ENCODE measurements around the gene UBE2C. TPM values are rescaled to one million over a fixed set of nuclear protein-coding genes. Genes with fewer than 3 reads are reported as not detected.
A peak's percentile ranks its signal among the peaks of the same experiment; 100 is the strongest.

Gene UBE2C
- total RNA-seq, 2 experiments from 2014 or later = 192 to 196 TPM

- Mint-ChIP-seq H3K9me3 (no peaks in the 10 kb centered on the region), H3K27me3 (no peaks in the 10 kb centered on the region), H3K27ac (peak overlapping the region; percentile 68), H3K4me1 (ENCODE audit: low read depth) (peaks cover 9% of the 10 kb centered on the region), H3K4me3 (no peak overlapping the region), H3K36me3 (peaks cover 31% of the 10 kb centered on the region)
- intact Hi-C loops (cut with micrococcal nuclease) = loop anchor here (5.0 to 10.0 kb wide), 2 partner anchors 162 to 554 kb away; partner anchors contain the start of gene ZNF335
- POLR2A ChIA-PET = no interaction called here
- CTCF ChIA-PET = interaction anchor here (1.4 to 2.0 kb wide), 2 partner anchors 11 to 40 kb away, joined by 6 to 15 read pairs; no protein-coding TSS in a partner anchor
- no peak for DNase-seq
Observed at GRCh38 chr20:45810191-45810970, 2.1 kb upstream of the UBE2C start.

DNA sequence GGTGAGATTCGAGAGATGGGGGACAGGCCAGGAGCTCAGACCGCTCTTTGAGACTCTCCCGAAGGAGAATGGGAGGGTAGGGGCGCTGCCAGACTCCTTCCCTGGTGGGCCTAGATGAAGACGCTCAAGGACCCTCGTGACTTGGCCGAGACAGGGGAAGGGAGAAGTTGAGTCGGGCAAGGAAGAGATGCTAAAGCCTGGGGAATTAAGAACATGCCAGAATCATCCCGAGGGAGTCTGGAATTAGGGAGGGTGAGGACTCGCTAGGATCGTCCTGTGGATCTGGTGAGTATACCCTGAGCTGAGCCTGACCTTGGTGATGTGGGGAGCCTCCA, 529 bp downstream of the UBE2C start:
- Mint-ChIP-seq H3K9me3 (no peaks in the 10 kb centered on the region), H3K27me3 (no peaks in the 10 kb centered on the region), H3K36me3 (peaks cover 41% of the 10 kb centered on the region), H3K4me3 (peak overlapping the region; percentile 91), H3K27ac (peak overlapping the region; percentile 68), H3K4me1 (ENCODE audit: low read depth) (peaks cover 13% of the 10 kb centered on the region)
- intact Hi-C loops (cut with micrococcal nuclease) = loop anchor here (2.0 to 10.0 kb wide), 3 partner anchors 20 to 552 kb away; partner anchors contain the start of gene ZNF335
- no peak for DNase-seq
- POLR2A ChIA-PET = interaction anchor here (0.8 to 2.0 kb wide), 8 partner anchors 11 to 158 kb away, joined by 3 to 12 read pairs (median 4); partner anchors contain the start of genes DNTTIP1, PCIF1 and WFDC3
- CTCF ChIA-PET = interaction anchor here (0.8 to 1.6 kb wide), 7 partner anchors 9 to 174 kb away, joined by 3 to 6 read pairs (median 3); partner anchors contain the start of gene PCIF1

GRCh38 chr20:45813489-45813888, 1.0 kb downstream of the UBE2C start:
- ChIA-PET POLR2A (interaction anchor here (0.8 to 2.0 kb wide), 5 partner anchors 10 to 157 kb away, joined by 4 to 12 read pairs (median 6); partner anchors contain the start of gene PCIF1), CTCF (interaction anchor here (1.0 to 1.6 kb wide), 6 partner anchors 8 to 174 kb away, joined by 3 to 6 read pairs (median 3); partner anchors contain the start of gene PCIF1)
- no peaks in the 10 kb centered on the region for H3K27me3 Mint-ChIP-seq
- H3K9me3 Mint-ChIP-seq = no peaks in the 10 kb centered on the region
- peaks cover 41% of the 10 kb centered on the region for H3K36me3 Mint-ChIP-seq
- peaks cover 13% of the 10 kb centered on the region for H3K4me1 Mint-ChIP-seq (ENCODE audit: low read depth)
- H3K27ac Mint-ChIP-seq = peak overlapping the region; percentile 68
- intact Hi-C loops (cut with micrococcal nuclease) = loop anchor here (2.0 to 10.0 kb wide), 3 partner anchors 21 to 551 kb away; partner anchors contain the start of gene ZNF335
- peak overlapping the region; percentile 91 for H3K4me3 Mint-ChIP-seq
- DNase-seq = no peak

DNA sequence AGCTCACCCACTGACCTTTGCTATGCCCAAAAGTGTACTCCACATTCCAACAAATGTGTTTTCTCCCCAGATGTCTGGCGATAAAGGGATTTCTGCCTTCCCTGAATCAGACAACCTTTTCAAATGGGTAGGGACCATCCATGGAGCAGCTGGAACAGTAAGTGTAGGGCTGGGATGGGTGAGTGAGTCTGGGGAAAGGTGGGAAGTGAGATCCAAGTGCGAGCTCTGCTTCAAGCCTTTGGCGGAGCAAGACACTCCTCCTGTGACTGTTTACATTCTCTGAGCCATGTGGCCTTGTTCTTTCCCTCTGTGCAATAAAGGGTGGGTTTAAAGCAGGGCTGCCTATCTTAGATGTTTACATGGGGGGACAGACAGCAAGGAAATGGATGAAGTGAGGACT, 1.9 kb downstream of the UBE2C start:
- no peaks in the 10 kb centered on the region for H3K27me3 Mint-ChIP-seq
- intact Hi-C loops (cut with micrococcal nuclease) = loop anchor here (5.0 to 10.0 kb wide), 2 partner anchors 158 to 550 kb away; partner anchors contain the start of gene ZNF335
- ChIA-PET POLR2A (interaction anchor here (0.6 to 2.0 kb wide), 4 partner anchors 10 to 156 kb away, joined by 3 to 12 read pairs (median 5); partner anchors contain the start of gene PCIF1), CTCF (interaction anchor here (1.6 kb wide), 1 partner anchor 120 kb away, joined by 3 read pairs; the partner anchor contains the start of gene PCIF1)
- no peaks in the 10 kb centered on the region for H3K9me3 Mint-ChIP-seq
- H3K4me1 Mint-ChIP-seq (ENCODE audit: low read depth) = peaks cover 13% of the 10 kb centered on the region
- no peak for DNase-seq
- no peak overlapping the region for H3K27ac Mint-ChIP-seq
- H3K36me3 Mint-ChIP-seq = peaks cover 39% of the 10 kb centered on the region
- no peak overlapping the region for H3K4me3 Mint-ChIP-seq

DNA sequence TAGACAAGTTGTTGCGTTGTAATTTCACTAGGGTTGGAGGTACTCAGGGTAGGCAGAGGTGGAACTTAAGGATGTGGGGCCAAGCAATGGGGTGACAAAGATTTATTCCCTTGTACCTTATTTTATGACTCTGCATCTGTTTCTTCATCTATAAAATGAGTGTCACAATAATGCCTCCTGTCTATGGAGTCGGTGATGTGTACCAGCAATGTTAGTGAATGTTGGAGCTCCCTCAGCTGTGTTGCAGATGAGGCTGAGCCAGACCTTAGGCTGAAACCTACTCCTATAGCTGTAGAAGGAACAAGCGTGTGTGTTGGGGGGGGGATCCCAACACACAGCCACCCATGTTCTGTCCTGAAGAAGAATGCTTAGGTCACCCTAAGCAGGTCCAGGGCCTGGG, 4.5 kb downstream of the UBE2C start:
- DNase-seq = no peak
- POLR2A ChIA-PET = interaction anchor here (0.6 to 1.5 kb wide), 5 partner anchors 8 to 151 kb away, joined by 3 read pairs; no protein-coding TSS in a partner anchor
- Mint-ChIP-seq H3K36me3 (peaks cover 33% of the 10 kb centered on the region), H3K9me3 (no peaks in the 10 kb centered on the region), H3K4me3 (no peak overlapping the region), H3K27me3 (peaks cover 1% of the 10 kb centered on the region), H3K27ac (no peak overlapping the region), H3K4me1 (ENCODE audit: low read depth) (peaks cover 9% of the 10 kb centered on the region)
- CTCF ChIA-PET = no interaction called here
- intact Hi-C loops (cut with micrococcal nuclease) = loop anchor here (10.0 kb wide), 1 partner anchor 548 kb away; no protein-coding TSS in a partner anchor

- POLR2A ChIA-PET = interaction anchor here (0.6 to 1.5 kb wide), 4 partner anchors 9 to 141 kb away, joined by 3 read pairs; no protein-coding TSS in a partner anchor
Observed at GRCh38 chr20:45817376-45818194, 5.1 kb downstream of the UBE2C start.

DNA sequence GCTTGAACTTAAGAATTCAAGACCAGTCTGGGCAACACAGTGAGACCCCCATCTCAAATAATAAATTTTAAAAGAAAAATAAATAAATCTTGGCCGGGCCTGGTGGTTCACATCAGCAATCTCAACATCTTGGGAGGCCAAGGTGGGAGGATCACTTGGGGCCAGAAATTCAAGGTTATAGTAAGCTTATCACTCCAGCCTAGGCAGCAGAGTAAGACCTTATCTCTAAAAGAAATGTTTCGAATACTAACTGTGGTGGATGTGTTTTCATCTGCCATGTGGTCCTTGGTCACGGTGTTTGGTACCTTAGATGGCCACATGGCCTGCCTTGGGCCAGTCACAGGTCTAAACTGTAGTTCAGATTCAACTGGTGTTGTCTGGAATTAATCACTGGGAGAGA, 5.8 kb downstream of the UBE2C start:
- H3K36me3 Mint-ChIP-seq = peaks cover 25% of the 10 kb centered on the region
- intact Hi-C loops (cut with micrococcal nuclease) = loop anchor here (10.0 kb wide), 1 partner anchor 547 kb away; no protein-coding TSS in a partner anchor
- CTCF ChIA-PET = no interaction called here
- DNase-seq = no peak
- no peaks in the 10 kb centered on the region for H3K9me3 Mint-ChIP-seq
- H3K4me1 Mint-ChIP-seq (ENCODE audit: low read depth) = peaks cover 10% of the 10 kb centered on the region
- no peak overlapping the region for H3K27ac Mint-ChIP-seq
- POLR2A ChIA-PET = no interaction called here
- no peak overlapping the region for H3K4me3 Mint-ChIP-seq
- peaks cover 12% of the 10 kb centered on the region for H3K27me3 Mint-ChIP-seq

More at GRCh38 chr20:45817376-45818194, 5.1 kb downstream of the UBE2C start:
- intact Hi-C loops (cut with micrococcal nuclease) = loop anchor here (10.0 kb wide), 1 partner anchor 547 kb away; no protein-coding TSS in a partner anchor
- H3K9me3 Mint-ChIP-seq = no peaks in the 10 kb centered on the region
- H3K4me3 Mint-ChIP-seq = no peak overlapping the region
- DNase-seq = no peak
- CTCF ChIA-PET = no interaction called here
- peaks cover 8% of the 10 kb centered on the region for H3K27me3 Mint-ChIP-seq
- H3K4me1 Mint-ChIP-seq (ENCODE audit: low read depth) = peaks cover 7% of the 10 kb centered on the region
- no peak overlapping the region for H3K27ac Mint-ChIP-seq
- H3K36me3 Mint-ChIP-seq = peaks cover 31% of the 10 kb centered on the region

DNA sequence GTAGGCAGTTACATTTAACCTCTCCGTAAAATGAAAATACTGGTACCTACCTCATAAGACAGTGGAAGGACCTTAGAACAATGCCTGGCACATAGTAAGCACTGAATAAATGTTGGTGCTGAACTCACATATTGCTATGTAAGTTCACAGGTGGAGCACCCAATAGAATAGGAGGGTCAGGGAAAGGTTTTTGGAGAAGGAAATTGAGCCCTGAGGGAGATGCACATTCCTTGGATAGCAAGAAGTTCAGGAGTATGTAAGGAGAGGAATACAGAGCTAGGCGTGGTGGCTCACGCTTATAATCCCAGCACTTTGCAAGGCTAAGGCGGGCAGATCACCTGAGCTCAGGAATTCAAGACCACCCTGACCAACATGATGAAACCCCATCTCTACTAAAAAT, 7.0 kb downstream of the UBE2C start:
- Mint-ChIP-seq H3K27ac (no peak overlapping the region), H3K9me3 (no peaks in the 10 kb centered on the region), H3K36me3 (peaks cover 17% of the 10 kb centered on the region), H3K27me3 (peaks cover 23% of the 10 kb centered on the region), H3K4me3 (no peak overlapping the region), H3K4me1 (ENCODE audit: low read depth) (peaks cover 16% of the 10 kb centered on the region)
- no peak for DNase-seq
- ChIA-PET CTCF (interaction anchor here (0.6 kb wide), 1 partner anchor 51 kb away, joined by 3 read pairs; no protein-coding TSS in a partner anchor), POLR2A (no interaction called here)
- intact Hi-C loops (cut with micrococcal nuclease) = loop anchor here (10.0 kb wide), 1 partner anchor 545 kb away; no protein-coding TSS in a partner anchor

DNA sequence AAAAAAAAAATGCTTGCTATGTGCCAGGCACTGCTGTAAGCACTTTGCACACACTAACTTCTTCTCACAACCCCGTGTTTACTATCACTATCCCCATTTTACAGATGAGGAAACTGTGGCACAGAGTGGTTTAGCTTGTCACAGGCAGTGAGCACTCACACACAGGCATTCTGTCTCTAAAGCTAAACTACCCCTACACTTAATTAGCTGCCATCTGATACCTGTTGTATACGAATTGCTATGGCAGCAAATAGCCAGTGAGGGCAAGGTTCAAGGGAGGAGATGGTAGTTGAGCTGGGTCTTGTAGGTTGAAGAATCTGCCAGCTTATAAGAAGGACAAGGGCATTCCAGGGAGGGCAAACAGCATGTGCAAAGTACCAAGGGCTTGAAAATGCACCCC, 9.5 kb downstream of the UBE2C start:
- POLR2A ChIA-PET = no interaction called here
- DNase-seq = no peak
- no peak overlapping the region for H3K4me3 Mint-ChIP-seq
- peaks cover under 1% of the 10 kb centered on the region for H3K36me3 Mint-ChIP-seq
- CTCF ChIA-PET = interaction anchor here (0.6 to 1.4 kb wide), 3 partner anchors 9 to 141 kb away, joined by 3 read pairs; no protein-coding TSS in a partner anchor
- intact Hi-C loops (cut with micrococcal nuclease) = no loop called here
- H3K9me3 Mint-ChIP-seq = no peaks in the 10 kb centered on the region
- H3K27me3 Mint-ChIP-seq = peaks cover 23% of the 10 kb centered on the region
- H3K4me1 Mint-ChIP-seq (ENCODE audit: low read depth) = peaks cover 14% of the 10 kb centered on the region
- H3K27ac Mint-ChIP-seq = no peak overlapping the region

DNA sequence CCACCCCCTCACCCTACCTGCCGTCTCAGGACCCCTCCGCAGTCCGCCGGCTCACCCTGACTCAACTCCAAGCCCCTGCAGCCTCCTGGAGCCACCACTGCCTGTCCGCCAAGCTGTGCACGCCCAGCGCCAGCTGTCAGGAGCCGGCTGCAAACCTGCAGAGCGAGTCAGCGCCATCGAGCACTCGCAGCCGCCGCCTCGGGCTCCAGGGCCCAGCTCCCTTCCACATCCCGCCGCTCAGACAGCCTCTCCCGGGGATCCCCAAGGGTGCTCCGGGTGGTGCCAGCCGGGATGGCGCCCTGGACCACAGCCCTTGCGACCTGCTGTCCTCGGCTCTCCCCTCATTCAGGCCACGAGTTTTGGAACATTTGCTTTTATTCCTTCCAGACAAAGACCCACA, 10.4 kb downstream of the UBE2C start:
- Mint-ChIP-seq H3K36me3 (no peaks in the 10 kb centered on the region), H3K27ac (no peak overlapping the region), H3K9me3 (no peaks in the 10 kb centered on the region), H3K4me3 (no peak overlapping the region), H3K27me3 (peaks cover 23% of the 10 kb centered on the region), H3K4me1 (ENCODE audit: low read depth) (peaks cover 14% of the 10 kb centered on the region)
- DNase-seq = no peak
- ChIA-PET CTCF (interaction anchor here (1.4 kb wide), 2 partner anchors 24 to 29 kb away, joined by 3 to 5 read pairs; no protein-coding TSS in a partner anchor), POLR2A (no interaction called here)
- intact Hi-C loops (cut with micrococcal nuclease) = no loop called here

Measured in activated CD4-positive, alpha-beta memory T cell treated with anti-CD3 and anti-CD28 coated beads for 36 hours (primary cell).